ENCODE data around the gene NR2F1.

NR2F1 gene

DNA sequence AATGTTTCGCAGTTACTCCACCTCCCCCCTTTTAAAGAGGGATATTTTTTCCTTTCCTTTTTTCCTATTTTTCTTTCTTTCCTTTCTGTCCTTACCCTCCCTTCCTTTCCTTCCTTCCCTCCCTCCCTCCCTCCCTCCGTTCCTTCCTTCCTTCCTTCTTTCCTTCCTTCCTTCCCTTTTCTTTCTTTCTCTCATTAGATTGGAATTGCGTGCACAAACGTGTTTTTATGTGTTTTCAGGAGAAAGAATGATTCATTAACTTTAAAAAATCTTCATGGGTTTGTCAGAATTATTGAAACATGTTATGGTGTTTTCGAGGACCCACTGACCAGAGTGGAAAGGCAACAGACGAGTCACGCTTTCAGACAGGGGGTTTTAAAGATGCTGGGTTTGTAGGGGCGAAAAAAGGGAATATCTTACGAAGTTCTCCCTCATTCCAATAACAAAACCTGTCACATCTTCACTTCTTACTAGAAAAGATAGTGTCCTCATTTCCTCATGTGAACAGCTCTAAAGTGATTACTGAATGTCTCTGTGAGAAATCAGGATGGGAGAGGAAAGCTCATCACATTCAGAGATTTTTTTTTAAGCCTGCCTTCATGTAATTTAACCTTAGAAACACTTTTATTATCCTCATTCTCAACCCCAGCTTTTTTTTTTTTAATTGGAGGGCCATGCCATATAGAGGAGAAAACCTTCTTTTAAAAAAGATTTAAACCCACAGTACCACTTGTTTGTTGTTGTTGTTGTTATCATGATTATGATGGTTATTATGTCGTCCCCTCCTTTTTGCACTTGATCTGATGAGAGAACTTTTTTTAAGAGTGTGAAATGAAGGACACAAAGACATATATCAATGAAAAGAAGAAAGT, 21.9 kb downstream of the NR2F1 start:
- no peak for DNase-seq

DNA sequence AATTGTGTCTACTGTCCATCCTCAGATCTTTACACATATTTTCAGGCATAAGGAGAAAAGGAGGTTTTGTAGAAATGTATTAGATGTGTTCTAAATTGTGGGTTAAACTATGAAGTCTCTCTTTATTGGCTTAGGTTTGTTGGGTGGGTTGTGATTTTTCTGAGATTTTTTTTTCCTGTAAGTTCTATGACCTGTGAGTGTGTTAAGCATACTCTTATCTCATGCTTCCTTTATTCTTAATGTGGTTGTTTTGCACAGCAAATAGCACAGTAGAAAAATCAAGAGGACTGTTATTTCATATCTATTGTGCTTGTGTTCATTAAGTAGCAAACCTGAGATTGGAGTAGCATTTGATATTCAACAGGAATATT, 23.3 kb downstream of the NR2F1 start:
- no peak for DNase-seq

DNA sequence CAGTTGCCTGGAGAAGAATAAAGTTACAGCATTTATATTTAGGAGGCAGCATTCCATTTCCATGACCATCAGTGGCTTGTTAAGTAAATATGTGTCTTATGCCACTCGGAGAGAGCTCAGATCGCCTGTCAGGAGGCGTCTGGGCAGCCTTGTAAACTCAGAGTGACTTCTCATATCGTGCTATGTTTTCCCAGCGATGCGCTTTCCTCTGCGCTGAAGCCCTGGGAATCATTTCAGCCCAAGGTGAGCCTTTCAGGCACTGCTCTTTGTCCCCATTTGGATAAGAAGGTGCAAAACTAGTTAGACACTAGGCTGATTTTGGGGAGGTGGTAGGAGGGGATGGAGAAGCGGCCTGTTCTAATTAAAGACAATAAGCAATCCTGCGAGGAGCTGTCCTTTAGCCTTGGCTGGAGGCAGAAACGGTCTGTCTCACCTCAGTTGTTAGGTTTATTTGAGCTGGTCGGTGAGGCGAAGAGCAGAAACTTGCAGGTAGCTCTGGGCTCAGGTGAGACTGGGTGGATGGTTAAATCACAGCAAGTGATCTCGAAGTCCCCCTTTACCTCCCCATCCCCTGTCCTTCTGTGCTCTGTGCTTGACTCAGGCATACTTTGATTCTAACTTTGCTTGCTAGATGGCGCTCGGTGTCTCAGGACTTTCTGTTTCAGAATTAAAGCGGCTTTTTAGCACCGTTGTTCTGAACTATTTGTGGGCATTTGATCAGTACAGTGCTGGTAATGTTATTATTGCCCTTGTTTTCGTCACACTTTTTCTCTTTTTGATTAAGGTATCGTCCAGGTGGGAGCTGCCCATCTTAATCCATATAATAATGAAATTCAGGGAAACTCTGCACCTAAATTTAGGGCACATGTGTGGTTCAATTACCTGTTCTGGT, 24.6 kb downstream of the NR2F1 start:
- DNase-seq, result peak; percentile 18 to 48

DNA sequence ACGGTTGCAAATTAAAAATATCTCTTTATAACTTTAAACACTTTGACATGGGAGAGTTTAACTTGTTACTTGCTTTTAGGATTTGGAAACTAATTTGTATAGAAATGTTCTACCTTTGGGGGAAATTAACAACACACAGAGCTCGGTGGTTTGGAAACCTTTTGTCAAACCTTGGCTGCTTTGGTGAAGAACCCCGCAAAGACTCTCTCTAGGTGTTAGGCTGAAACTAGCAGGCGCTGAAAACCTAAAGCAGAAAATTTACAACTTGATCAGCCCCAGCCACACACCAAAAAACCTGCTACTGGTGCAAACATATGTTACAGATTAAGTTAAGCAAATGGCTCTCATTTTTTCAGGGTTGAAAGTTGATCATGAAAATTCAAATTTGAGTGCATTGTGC, 25.8 kb downstream of the NR2F1 start:
- DNase-seq, result no peak

DNA sequence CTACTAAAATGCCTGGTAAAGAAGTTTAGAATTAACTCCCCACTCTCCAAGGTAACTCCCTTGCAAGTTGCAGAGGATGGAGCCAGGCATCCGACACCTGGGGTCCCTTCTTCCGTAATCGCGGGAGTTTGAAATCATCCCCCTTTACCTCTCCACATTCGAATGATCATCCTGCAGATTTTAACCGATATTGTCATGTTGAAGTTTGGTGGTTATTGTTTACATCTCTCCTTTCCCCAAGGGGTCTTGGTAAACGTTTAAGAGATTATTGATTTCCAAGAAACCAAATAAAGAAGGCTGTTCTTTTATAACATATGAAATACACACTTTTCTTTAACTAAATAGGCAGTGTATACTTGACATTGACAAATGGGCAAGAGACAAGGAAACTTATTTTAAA, 26.7 kb downstream of the NR2F1 start:
- DNase-seq, result no peak

DNA sequence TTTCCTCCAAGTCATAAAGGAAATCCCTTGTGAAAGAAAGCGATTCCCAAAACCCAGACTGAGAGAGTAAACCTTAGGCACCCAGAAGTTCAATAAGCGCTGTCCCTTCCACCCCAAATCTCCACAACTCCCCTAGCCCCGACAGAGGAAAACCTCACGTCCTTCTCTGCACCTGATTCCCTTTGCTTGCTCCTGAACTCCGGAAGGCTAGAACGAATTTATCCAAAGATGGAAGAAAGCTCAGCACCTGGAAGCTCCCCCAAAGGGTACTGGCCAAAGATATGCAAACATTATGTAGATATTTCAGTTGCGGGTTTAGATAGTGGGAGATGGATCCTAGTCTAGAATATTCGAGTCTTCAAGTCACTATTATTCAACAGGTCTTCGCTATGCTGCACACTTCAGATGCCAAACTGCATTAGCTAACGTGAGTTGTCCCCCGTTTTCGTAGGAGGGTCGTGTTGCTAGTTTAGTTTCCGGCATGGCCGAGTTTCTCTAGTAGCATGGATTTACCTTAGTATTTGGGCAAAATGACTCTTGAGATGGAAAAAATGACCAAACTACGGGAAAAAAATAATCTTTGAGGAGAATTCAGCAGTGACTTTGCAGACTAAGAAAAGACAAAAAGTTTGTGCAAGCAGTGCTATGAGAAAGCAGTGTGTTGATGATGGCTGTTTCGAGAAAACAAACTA, 27.7 kb downstream of the NR2F1 start:
- no peak for DNase-seq

DNA sequence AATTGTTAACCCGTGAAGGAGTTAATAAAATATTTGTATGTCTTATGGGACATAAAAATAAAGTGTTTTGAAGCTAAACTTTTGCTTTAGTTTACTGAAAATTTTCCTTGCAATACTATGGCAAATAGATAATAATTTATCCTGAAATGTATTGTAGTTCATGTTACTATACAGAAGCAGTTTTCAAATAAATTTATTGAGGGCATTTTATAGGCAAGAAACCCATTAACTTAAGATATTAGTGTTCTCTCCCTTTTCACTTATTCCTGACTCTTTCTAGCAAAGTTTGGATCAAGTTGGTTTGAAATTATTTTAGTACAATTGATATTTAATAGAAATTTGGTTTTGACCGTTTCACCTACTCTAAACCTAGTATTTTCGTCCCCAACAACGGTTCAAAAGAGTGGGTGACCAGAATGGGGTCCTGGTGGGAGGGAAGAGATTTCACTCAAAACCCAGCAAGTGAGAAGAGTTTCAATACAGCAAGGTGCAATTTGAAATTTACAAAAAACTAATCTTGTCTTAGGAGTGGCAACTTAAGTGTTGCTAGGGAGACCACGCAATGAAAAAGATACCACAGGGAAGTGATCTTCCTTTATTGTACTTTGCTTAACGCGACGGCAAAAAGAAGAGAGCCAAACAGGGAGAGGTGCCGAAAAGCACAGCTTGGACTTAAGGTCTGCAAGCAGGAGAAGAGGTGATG, 28.4 kb downstream of the NR2F1 start:
- no peak for DNase-seq

DNA sequence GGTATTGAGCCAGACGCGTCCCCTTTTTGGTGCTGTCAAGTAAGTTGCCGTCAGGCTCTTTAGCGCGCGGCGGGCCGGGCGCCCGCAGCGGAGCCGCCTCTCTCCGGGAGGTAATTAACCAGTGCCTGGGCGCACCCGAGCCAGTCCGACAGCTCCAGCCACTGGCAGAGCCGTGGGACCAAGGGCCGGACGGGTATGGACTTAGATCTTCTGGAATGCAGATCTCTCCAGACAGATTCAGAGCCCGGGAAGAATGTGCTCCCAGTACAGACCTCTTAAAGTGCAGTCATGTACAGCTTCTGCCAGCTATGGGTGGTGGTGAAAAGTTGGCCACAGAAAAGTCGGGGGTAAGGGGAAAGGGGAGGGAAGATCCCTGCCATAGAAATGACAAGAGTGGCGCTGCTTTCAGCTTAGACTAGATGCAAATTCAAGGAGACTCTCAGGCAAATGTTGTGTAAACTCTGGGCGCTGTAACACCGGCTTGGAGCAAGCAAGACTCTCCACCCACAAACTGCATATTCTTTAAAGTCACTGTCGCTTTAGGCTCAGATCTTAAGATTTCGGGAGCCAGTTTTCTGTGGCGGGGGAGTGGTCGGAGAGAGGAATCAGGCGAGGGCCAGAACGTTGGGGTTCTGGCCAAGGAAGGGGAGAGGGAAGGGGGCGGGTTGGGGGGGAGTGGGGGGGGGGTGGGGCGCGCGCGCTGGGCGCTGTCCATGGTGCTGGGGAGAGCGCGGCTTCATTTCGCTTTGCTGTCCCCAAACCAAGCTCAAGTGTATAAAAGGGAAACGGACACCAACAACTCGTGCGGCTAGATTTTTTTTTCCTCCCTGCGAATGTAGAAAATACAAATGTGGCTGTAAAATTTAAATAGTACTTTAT, 29.2 kb downstream of the NR2F1 start:
- peak; percentile 46 to 77 for DNase-seq

DNA sequence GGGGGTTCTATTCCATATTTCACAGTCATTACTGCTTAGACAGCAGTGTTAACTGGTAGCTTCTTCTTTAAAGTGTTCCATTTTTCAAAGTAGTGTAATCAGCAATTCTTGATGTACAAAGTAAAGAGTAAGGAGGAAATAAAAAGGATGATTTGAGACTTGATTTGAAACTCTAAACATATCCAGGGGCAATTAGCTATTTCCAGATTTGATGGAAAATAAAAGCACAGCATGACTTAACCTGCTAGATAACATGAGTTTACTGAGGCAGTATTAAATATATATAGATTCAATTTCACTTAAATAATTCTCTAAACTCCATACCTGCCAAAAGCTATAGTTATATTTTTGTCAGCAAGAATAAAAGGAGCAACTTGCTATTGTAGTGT, 29.8 kb downstream of the NR2F1 start:
- no peak for DNase-seq

DNA sequence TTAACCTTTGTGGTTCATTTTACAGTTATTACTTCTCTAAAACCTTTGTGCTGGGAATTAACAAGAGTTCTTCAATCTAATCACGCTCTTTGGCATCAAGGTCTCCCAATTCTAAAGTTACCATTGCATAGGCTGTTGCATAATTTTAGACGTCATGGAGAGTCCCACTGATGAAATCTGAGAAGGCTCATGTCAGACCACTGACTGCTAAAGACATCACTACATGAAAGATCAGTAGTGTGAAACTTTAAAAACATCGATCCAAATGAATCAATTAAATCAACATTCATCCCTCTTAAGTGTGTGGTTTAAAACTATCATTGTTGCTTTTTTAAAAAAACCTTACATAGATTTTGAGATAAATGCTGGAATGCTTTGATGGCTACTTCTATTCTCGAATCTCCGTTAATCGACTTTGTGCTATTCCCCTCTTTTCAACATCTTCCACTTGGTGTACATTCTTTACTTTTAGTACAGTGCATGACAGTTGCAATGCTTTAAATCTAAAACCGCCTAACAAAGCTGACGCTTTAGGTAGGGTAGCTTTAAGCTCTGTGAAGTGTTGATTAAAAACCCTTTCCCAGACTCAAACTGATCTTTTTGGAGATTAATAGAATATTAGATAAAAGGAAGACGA, 33.6 kb downstream of the NR2F1 start:
- no peak for DNase-seq

DNA sequence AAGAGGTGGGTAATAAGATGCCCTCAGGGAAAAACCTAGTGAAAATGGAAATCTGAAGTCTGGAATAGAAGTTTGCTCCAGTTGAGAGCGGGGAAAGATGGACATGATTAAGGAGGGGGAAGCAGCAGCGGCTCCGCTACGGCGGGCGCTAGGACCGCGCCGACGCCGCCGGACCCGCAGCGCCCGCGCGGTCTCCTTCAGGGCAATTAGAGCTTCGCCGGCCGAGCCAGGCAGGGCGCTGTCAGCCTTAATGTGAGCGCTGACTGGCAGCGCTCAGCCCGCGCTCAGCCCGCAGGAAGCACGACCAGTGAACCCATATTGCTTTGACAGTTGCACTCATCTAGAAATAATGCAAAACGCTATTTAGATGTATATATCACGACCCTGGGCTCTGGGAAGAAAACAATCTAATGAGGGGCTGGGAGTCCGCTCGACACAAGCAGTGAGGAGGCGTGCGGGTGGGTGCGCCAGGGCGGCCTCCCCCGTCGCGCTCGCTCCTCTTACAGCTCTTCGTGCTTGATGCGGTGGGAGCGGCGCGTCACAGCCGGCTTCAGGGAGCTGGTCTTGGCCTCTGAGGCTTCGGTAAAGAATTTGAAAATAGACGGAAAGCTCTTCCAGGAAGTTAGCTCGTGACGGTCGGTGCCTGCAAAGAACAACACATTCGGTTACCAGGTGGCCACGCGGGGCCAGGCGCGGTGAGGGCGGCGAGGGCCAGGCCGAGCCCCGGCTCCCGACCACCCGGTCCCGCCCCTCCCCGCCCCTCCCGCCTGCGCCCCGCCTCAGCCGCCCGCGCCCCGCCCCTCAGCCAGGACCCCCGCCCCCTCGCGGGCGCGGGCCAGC, 37.7 kb downstream of the NR2F1 start:
- peak; percentile 43 to 82 for DNase-seq

DNA sequence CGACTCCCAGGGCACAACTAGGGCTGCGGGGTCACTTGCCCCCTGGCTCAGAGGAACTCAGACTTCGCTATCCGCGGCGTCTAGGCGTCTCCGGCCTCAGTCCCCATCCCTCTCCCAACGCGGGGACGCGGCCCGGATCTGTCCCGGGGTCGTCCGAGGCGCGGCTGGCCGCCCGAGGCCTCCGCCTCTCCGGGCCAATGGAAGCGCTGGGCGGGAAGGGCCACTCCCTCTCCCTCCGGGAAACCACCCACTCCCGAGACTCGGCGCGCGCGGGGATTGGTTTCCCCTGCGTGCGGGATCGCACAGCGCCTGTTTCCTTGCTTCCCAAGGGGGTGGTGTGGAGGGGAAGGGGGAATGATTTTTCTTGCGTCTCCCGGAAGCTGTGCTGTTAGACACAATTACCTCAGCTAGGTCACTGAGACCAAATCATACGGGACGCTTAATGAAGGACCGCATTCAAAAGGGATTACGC, 38.3 kb downstream of the NR2F1 start:
- peak; percentile 67 to 85 for DNase-seq

DNA sequence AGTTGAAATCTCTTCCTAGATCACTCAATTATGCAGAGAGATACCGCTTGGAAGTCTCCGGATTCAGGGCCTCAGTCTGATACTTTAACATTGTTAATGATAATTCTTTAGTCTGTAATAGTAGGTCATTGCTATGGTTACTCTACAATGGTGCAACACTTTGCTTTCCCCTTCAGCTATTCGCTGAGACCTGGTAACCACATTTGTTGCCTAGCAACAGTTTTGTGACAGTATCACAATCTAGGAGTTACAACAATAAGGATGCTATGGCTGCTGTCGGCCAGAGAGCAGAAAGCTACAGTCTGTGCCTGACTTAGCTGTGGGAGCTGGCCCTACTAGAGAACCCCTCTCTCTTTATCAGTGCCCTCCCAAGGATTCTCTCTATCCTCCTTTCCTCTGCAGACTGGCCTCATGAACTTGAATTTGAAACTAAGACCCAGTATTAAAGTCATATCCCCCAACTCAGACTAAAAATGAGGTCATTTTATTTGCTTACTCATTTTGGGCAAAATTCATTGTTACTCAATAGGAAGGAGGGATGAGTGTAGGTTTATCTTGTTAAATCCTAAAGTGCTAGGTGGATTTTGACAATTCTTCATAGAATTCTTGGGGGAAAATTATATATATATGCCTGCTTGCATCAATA, 39.3 kb downstream of the NR2F1 start:
- DNase-seq, result no peak

DNA sequence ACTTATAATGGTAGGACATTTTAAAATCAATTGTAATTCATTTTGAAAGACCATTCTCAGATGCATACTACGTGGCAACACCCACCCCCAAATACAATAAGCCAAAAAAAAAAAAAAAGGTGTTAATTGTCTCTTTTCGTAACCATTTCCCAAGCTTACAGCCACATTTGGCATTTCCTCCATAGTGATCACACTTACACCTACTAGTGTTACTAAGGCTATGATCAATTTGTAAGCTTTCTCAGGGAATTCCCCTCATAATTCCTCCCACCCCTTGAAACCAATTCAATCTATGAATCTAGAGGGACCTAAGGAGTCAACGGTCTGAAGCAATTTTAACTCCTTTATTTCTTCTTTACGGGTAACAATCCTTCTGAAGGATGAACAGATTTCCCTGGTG, 40.1 kb downstream of the NR2F1 start:
- DNase-seq, result no peak

DNA sequence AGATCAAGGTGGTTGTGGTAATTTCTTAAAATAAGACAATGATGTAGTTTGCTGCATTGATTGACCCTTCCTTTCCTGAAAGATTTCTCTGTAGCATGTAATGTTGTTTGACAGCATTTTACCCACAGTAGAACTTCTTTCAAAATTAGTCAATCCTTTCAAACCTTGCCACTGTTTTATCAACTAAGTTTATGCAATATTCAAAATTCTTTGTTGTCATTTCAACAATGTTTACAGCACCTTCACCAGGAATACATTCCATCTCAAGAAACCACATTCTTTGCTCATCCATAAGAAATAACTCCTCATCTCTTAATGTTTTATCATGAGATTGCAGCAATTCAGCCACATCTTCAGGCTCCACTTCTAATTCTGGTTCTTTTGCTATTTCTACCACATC, 43.8 kb downstream of the NR2F1 start:
- DNase-seq, result no peak

DNA sequence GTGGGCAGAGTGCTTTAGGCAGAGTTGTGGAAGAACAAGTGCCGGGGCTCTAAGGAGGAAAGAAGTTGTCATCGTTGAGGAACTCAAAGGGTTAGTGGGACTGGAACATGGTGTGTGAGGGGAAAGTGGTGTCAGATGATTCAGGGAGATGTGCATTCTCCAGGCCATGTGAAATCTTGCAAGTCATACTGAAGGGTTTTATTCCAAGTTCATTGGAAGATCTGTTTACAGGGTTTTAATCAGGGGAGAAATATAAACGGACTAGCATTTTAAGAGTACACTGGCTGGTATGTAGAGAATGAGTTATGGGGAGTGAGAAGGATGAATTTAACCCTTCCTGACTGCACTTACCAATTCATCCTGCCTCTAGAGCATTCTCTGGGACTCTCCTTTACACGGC, 49.3 kb downstream of the NR2F1 start:
- DNase-seq, result no peak

DNA sequence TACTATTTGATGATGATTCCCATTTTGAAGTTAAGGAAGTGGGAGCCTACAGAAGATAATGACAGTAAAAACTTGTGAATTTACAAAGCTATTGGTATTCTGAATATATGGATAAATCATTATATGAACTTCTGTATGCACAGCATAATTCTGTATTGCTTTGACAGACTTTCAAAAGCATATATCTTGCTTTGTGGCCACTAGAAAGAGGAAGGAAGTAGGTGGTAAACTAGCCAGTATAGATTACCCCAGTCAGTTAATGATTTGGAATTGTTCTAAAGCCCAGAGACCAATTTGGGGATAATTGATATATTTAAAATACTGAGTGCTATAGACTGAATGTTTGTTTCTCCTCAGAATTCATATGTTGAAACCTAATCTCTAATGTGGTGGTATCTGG, 53.0 kb downstream of the NR2F1 start:
- DNase-seq, result no peak

DNA sequence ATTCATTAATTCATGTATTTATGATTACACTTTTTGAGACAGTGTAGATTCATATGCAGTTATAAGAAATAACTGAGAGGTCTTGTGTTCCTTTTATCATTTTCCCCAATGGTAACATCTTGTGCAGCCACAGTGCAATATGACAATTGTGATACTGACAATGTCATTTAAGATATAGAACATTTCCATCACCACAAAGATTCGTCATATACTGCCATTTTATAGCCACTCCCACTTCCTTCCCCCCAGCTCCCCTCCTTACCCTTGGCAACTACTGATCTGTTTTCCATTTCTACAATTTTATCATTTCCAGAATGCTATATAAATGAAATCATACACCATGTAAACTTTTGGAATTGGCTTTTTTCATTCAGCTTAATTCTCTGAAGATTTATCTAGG, 53.8 kb downstream of the NR2F1 start:
- no peak for DNase-seq

DNA sequence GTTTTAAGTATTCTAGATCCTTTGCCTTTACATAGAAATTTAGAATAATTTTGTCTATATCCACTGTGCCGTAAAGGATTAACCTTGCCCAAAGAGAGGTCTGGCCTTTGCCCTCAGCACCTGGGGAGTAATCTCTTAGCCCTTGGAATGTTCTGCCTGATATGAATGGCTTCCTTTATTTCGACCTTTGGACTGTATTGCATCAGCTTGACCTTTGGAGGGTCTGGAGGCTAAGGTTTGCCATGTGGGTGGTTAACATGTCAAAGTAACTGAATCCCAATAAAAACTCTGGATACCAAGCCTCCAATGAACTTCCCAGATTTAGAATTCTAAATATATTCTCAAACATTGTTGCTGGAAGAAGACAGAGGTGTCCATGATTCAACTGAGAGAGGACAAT, 54.7 kb downstream of the NR2F1 start:
- DNase-seq, result no peak

DNA sequence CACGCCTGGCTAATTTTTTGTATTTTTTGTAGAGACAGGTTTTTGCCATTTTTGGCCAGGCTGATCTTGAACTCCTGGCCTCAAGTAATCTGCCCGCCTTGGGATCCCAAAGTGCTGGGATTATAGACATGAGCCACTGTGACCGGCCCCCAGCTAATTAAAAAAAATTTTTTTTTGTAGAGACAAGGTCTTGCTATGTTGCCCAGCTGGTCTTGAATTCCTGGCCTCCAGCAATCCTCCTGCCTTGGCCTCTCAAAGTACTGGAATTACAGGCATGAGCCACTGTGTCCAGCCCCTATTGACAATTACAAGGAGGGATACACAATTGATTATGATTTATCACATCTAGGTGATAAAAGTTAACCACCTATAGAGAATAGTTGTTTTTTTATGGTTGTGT, 59.5 kb downstream of the NR2F1 start:
- no peak for DNase-seq
